Smooth muscle cell (in vitro differentiated cells): ENCODE measurements around the gene ZDHHC9. TPM values are rescaled to one million over a fixed set of nuclear protein-coding genes. Genes with fewer than 3 reads are reported as not detected.

ENCODE experiments used
- DNase-seq: peaks from one replicate; lab custom pipeline; 2025; ENCODE audit not compliant: unreplicated experiment; lab: John Stamatoyannopoulos, UW
- H2AFZ ChIP-seq: fragments of 200-600 bp; sonication (generic); 2 replicates; pipeline ENCODE4 v1.6.0; 2016; ENCODE audit warnings: antibody characterized with exemption, low read depth, mild to moderate bottlenecking
- H3F3A ChIP-seq: fragments of 200-600 bp; sonication (generic); 2 replicates; pipeline ENCODE4 v1.6.0; 2017; ENCODE audit warnings: antibody characterized with exemption, low read depth
- H3K27ac ChIP-seq: fragments of 200-600 bp; sonication (generic); 2 replicates; pipeline ENCODE4 v1.5.1; 2016; ENCODE audit warnings: low read depth, mild to moderate bottlenecking
- H3K27me3 ChIP-seq: fragments of 200-600 bp; sonication (generic); 2 replicates; pipeline ENCODE4 v1.6.1; 2016; ENCODE audit warnings: low read depth, mild to moderate bottlenecking
- H3K36me3 ChIP-seq: fragments of 200-600 bp; sonication (generic); 2 replicates; pipeline ENCODE4 v1.5.1; 2016; ENCODE audit warnings: low read depth
- H3K4me1 ChIP-seq: fragments of 200-600 bp; sonication (generic); 2 replicates; pipeline ENCODE4 v1.5.1; 2016; ENCODE audit warnings: low read depth
- H3K4me2 ChIP-seq: fragments of 200-600 bp; sonication (generic); 2 replicates; pipeline ENCODE4 v1.6.0; 2016; ENCODE audit warnings: mild to moderate bottlenecking
- H3K4me3 ChIP-seq: fragments of 200-600 bp; sonication (generic); 2 replicates; pipeline ENCODE4 v1.5.1; 2016; ENCODE audit warnings: mild to moderate bottlenecking
- H3K79me2 ChIP-seq: fragments of 200-600 bp; sonication (generic); 2 replicates; pipeline ENCODE4 v1.6.0; 2016; ENCODE audit warnings: low read depth, mild to moderate bottlenecking
- H3K9ac ChIP-seq: fragments of 200-600 bp; sonication (generic); 2 replicates; pipeline ENCODE4 v1.6.0; 2016; ENCODE audit warnings: low read depth
- H3K9me3 ChIP-seq: fragments of 200-600 bp; sonication (generic); replicated peaks from 2 replicates; pipeline ENCODE4 v1.5.1; 2016; ENCODE audit warnings: low read depth
- H4K20me1 ChIP-seq: fragments of 200-600 bp; sonication (generic); 2 replicates; pipeline ENCODE4 v1.6.0; 2016; ENCODE audit warnings: low read depth
- WGBS: methylation state at CpG from one replicate; pipeline ENCODE4 v1.1.7; 2016; ENCODE audit warnings: low lambda C conversion rate; 5-methylcytosine and 5-hydroxymethylcytosine counted together
- polyA plus RNA-seq: library from polyadenylated mRNA; unstranded; fragments of >200 nt; fragmentation: Nextera tagmentation; extraction: Ambion mirVana; gene quantifications from 2 replicates; pipeline ENCODE4 v1.2.1, GENCODE V29; 2016
- total RNA-seq: library from RNA; depleted of rRNA; stranded (reverse); fragments of >200 nt; gene quantifications from 2 replicates; pipeline ENCODE4 v1.2.3, GENCODE V29; 2014
- TF ChIP-seq, protein P1 (sequence below): fragments of 200-600 bp; sonication (generic); IDR thresholded peaks from 2 replicates; pipeline ENCODE4 v1.5.1; 2017; ENCODE audit warnings: borderline replicate concordance, mild to moderate bottlenecking, antibody characterized with exemption; ENCODE audit not compliant: insufficient read depth, poor library complexity, severe bottlenecking

Gene ZDHHC9
- total and polyA plus RNA-seq, 2 experiments from 2014 or later = 44.3 to 45.7 TPM

DNA sequence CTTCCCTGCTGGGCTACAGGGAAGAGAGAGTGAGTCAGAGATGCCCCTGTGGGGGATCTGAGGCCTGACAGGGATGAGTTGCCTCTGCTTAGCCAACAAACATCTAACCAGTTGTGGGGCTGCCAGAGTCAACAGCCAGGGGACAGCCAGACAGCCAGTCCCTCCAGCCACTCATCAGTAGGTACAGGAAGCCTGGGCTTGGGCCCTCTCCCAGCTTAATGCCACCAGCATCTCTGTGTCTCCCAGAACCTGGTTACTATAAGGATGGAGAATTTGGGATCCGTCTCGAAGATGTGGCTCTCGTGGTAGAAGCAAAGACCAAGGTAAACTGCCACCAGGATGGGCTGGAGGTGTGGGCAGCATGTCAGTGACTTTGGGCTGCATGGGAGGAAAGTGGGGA is 81.2 kb downstream of the ZDHHC9 start:
- H3K9ac ChIP-seq = no peak overlapping the region
- 92% methylated on average over 3 of the region's 3 CpGs for WGBS

DNA sequence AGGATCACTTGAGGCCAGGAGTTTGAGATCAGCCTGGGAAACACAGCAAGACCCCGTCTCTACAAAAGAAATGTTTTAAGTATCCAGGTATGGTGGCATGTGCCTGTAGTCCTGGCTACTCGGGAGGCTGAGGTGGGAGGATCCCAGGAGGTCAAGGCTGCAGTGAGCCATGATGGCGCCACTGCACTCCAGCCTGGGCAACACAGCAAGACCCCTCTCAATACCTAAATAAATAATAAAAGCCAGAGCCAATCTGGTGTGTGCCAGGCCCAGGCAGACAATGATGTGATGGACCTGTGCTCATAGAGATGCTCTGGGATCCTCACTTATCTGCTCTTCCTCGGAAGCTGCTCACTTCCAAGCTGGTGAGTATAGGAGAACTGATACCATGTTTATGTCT is 82.1 kb downstream of the ZDHHC9 start:
- H3K36me3 ChIP-seq = no peaks in the 10 kb centered on the region
- no peaks in the 10 kb centered on the region for H3F3A ChIP-seq
- no peak overlapping the region for H3K27ac ChIP-seq
- DNase-seq = no peak
- no peak overlapping the region for H2AFZ ChIP-seq
- no peak overlapping the region for H3K4me2 ChIP-seq
- 87% methylated on average over 4 of the region's 4 CpGs for WGBS
- H3K9ac ChIP-seq = no peak overlapping the region
- no peaks in the 10 kb centered on the region for H3K27me3 ChIP-seq
- H3K4me3 ChIP-seq = no peak overlapping the region
- TF ChIP-seq, protein P1, sequence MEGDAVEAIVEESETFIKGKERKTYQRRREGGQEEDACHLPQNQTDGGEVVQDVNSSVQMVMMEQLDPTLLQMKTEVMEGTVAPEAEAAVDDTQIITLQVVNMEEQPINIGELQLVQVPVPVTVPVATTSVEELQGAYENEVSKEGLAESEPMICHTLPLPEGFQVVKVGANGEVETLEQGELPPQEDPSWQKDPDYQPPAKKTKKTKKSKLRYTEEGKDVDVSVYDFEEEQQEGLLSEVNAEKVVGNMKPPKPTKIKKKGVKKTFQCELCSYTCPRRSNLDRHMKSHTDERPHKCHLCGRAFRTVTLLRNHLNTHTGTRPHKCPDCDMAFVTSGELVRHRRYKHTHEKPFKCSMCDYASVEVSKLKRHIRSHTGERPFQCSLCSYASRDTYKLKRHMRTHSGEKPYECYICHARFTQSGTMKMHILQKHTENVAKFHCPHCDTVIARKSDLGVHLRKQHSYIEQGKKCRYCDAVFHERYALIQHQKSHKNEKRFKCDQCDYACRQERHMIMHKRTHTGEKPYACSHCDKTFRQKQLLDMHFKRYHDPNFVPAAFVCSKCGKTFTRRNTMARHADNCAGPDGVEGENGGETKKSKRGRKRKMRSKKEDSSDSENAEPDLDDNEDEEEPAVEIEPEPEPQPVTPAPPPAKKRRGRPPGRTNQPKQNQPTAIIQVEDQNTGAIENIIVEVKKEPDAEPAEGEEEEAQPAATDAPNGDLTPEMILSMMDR = no peak
- no peaks in the 10 kb centered on the region for H4K20me1 ChIP-seq
- H3K79me2 ChIP-seq = no peaks in the 10 kb centered on the region
- no peaks in the 10 kb centered on the region for H3K4me1 ChIP-seq
- no peaks in the 10 kb centered on the region for H3K9me3 ChIP-seq

More for the DNA sequence above, 81.2 kb downstream of the ZDHHC9 start:
- H3K9me3 ChIP-seq = no peaks in the 10 kb centered on the region
- H3K27me3 ChIP-seq = no peaks in the 10 kb centered on the region
- no peaks in the 10 kb centered on the region for H3F3A ChIP-seq
- H3K4me1 ChIP-seq = no peaks in the 10 kb centered on the region
- no peak overlapping the region for H3K27ac ChIP-seq
- H3K79me2 ChIP-seq = no peaks in the 10 kb centered on the region
- no peak overlapping the region for H2AFZ ChIP-seq
- no peaks in the 10 kb centered on the region for H3K36me3 ChIP-seq
- TF ChIP-seq, protein P1 = no peak
- no peaks in the 10 kb centered on the region for H4K20me1 ChIP-seq
- DNase-seq = no peak
- H3K4me3 ChIP-seq = no peak overlapping the region
- H3K4me2 ChIP-seq = no peak overlapping the region

DNA sequence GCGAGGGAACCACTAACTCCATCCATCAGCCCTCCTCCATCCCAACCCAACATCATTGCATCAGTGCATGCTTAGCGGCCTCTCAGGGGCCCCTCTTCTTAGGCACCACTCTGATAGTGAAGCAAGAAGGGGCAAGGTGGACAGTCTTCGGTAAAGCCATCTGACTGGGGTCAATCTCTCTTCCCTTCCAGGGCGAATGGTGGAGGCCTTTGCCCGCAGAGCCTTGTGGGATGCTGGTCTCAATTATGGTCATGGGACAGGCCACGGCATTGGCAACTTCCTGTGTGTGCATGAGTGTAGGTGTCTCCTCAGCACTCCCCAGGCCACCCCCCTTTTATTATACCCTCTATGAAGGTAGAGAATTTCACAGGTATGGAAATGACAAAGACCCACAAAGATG is 82.7 kb downstream of the ZDHHC9 start:
- WGBS = 84% methylated on average over 6 of the region's 6 CpGs
- Histone ChIP-seq H4K20me1 (no peaks in the 10 kb centered on the region), H3K9ac (no peak overlapping the region), H3K36me3 (no peaks in the 10 kb centered on the region), H2AFZ (no peak overlapping the region), H3K4me1 (no peaks in the 10 kb centered on the region), H3F3A (no peaks in the 10 kb centered on the region), H3K4me2 (no peak overlapping the region), H3K9me3 (no peaks in the 10 kb centered on the region), H3K4me3 (no peak overlapping the region), H3K79me2 (no peaks in the 10 kb centered on the region), H3K27me3 (no peaks in the 10 kb centered on the region), H3K27ac (no peak overlapping the region)
- TF ChIP-seq, protein P1 = no peak
- DNase-seq = no peak

GRCh38 chrX:129760155-129760554 is 83.5 kb downstream of the ZDHHC9 start:
- Histone ChIP-seq H3K27me3 (no peaks in the 10 kb centered on the region), H3K4me3 (no peak overlapping the region), H3K79me2 (no peaks in the 10 kb centered on the region), H3K9ac (no peak overlapping the region), H2AFZ (no peak overlapping the region), H3K4me1 (no peaks in the 10 kb centered on the region), H3K36me3 (no peaks in the 10 kb centered on the region), H3K9me3 (no peaks in the 10 kb centered on the region), H3F3A (no peaks in the 10 kb centered on the region), H3K4me2 (no peak overlapping the region), H3K27ac (no peak overlapping the region), H4K20me1 (no peaks in the 10 kb centered on the region)
- TF ChIP-seq, protein P1 = no peak
- DNase-seq = no peak
- 68% methylated on average over 8 of the region's 9 CpGs for WGBS
